GM12878 (cell line): ENCODE data around the gene COL4A1. TPM values are rescaled to one million over a fixed set of nuclear protein-coding genes. Genes with fewer than 3 reads are reported as not detected.

Experiments used
- ATAC-seq: fragments of 200-7000 bp; cut with Tn5 transposase; 3 replicates; pipeline ENCODE4 v1.9.1; 2020; ENCODE audit warnings: mild to moderate bottlenecking, moderate library complexity
- BruUV-seq: library from RNA; stranded (reverse); fragments of 400-500 nt; replicated peaks from 2 replicates; lab custom pipeline; 2021; lab: Mats Ljungman, UMichigan
- CTCF ChIA-PET: fragments of 300-600 bp; sonication (Branson Sonifier 250); formaldehyde crosslinking; extraction: SDS; loops from one replicate; lab custom pipeline; 2021; ENCODE audit warnings: inconsistent platforms; lab: Yijun Ruan, JAX
- POLR2A ChIA-PET: fragments of 350-600 bp; formaldehyde crosslinking; extraction: SDS; loops from one replicate; lab custom pipeline; 2021; ENCODE audit warnings: inconsistent platforms; lab: Charles Lee
- RAD21 ChIA-PET: fragments of 300-600 bp; sonication (Branson Sonifier 250); formaldehyde crosslinking; loops from one replicate; lab custom pipeline; 2023; ENCODE audit warnings: antibody characterized with exemption; ENCODE audit not compliant: unreplicated experiment; lab: Charles Lee
- SMC1A ChIA-PET: fragments of 300-600 bp; sonication (Branson Sonifier 250); formaldehyde crosslinking; loops from one replicate; lab custom pipeline; 2023; ENCODE audit not compliant: unreplicated experiment, uncharacterized antibody; lab: Charles Lee
- DNase-seq: peaks from one replicate; pipeline ENCODE4 v3.0.0-alpha.2; 2011; ENCODE audit warnings: low read depth, low spot score
- FAIRE-seq: peaks from 3 replicates; lab custom pipeline; 2011; peaks lifted over from hg19 to GRCh38; lab: Jason Lieb, UNC
- H2AFZ ChIP-seq: 2 replicates; pipeline ENCODE4 v1.6.0; 2011; ENCODE audit warnings: low read depth, low read length, control low read depth; ENCODE audit not compliant: control insufficient read depth
- H3K27ac ChIP-seq: 2 replicates; pipeline ENCODE4 v1.5.1; 2011; ENCODE audit warnings: control low read depth; ENCODE audit not compliant: control insufficient read depth, insufficient read depth
- H3K27me3 ChIP-seq, 2 experiments: replicated peaks in 1 of 2; 2 replicates each; pipeline versions ENCODE4 v1.6.0 to v1.6.1; 2011; ENCODE audit warnings: low read length in 1 of 2; ENCODE audit not compliant: control insufficient read depth in 2 of 2, insufficient read depth in 2 of 2
- H3K36me3 ChIP-seq, 2 experiments: 2 replicates each; pipeline ENCODE4 v1.5.1; 2011; ENCODE audit warnings: low read length in 1 of 2; ENCODE audit not compliant: control insufficient read depth in 2 of 2, insufficient read depth in 2 of 2
- H3K4me1 ChIP-seq: 2 replicates; pipeline ENCODE4 v1.6.1; 2011; ENCODE audit warnings: mild to moderate bottlenecking, low read length, moderate library complexity, mixed read lengths; ENCODE audit not compliant: control insufficient read depth, insufficient read depth
- H3K4me2 ChIP-seq: 2 replicates; pipeline ENCODE4 v1.6.0; 2011; ENCODE audit warnings: control low read depth; ENCODE audit not compliant: control insufficient read depth, insufficient read depth
- H3K4me3 ChIP-seq: fragments of 200-600 bp; sonication (generic); 2 replicates; pipeline ENCODE4 v1.5.1; 2016
- H3K79me2 ChIP-seq: 2 replicates; pipeline ENCODE4 v1.6.0; 2011; ENCODE audit warnings: low read length; ENCODE audit not compliant: control insufficient read depth, insufficient read depth
- H3K9ac ChIP-seq: 2 replicates; pipeline ENCODE4 v1.8.0; 2011; ENCODE audit warnings: low read length, control low read depth, mixed read lengths; ENCODE audit not compliant: control insufficient read depth, insufficient read depth
- H3K9me3 ChIP-seq: replicated peaks from 3 replicates; pipeline ENCODE4 v1.5.1; 2011; ENCODE audit warnings: mild to moderate bottlenecking, low read length; ENCODE audit not compliant: control insufficient read depth, insufficient read depth
- H4K20me1 ChIP-seq: 2 replicates; pipeline ENCODE4 v1.6.0; 2011; ENCODE audit not compliant: control insufficient read depth, insufficient read depth
- ATF3 ChIP-seq: IDR thresholded peaks from 2 replicates; pipeline ENCODE4 v1.6.1; 2011; ENCODE audit warnings: low read depth, mild to moderate bottlenecking, low read length, moderate library complexity, borderline replicate concordance; ENCODE audit errors: extremely low read depth
- BRCA1 ChIP-seq: IDR thresholded peaks from 2 replicates; pipeline ENCODE4 v1.6.1; 2011; ENCODE audit warnings: low read depth, low read length, improper control_type of control experiment
- CBX5 ChIP-seq: sonication (generic); IDR thresholded peaks from 2 replicates; pipeline ENCODE4 v1.6.1; 2016; ENCODE audit warnings: low read depth, moderate library complexity, mild to moderate bottlenecking, inconsistent platforms
- CHD2 ChIP-seq: IDR thresholded peaks from 2 replicates; pipeline ENCODE4 v1.6.1; 2011; ENCODE audit warnings: low read depth, low read length, improper control_type of control experiment, borderline replicate concordance
- DPF2 ChIP-seq: fragments of 450-650 bp; IDR thresholded peaks from 2 replicates; pipeline ENCODE4 v1.6.1; 2017; ENCODE audit warnings: mild to moderate bottlenecking
- GABPA ChIP-seq: IDR thresholded peaks from 2 replicates; pipeline ENCODE4 v1.6.1; 2014; ENCODE audit warnings: antibody characterized with exemption, low read depth, mild to moderate bottlenecking, inconsistent platforms
- HCFC1 ChIP-seq: fragments of 150-350 bp; IDR thresholded peaks from 2 replicates; pipeline ENCODE4 v1.6.1; 2014; ENCODE audit warnings: low read length
- HDAC2 ChIP-seq: fragments of 200-600 bp; sonication (generic); IDR thresholded peaks from 2 replicates; pipeline ENCODE4 v1.6.1; 2017
- HDGF ChIP-seq: fragments of 450-650 bp; IDR thresholded peaks from 2 replicates; pipeline ENCODE4 v1.6.1; 2016; ENCODE audit warnings: antibody characterized with exemption
- NBN ChIP-seq: fragments of 450-650 bp; IDR thresholded peaks from 2 replicates; pipeline ENCODE4 v1.6.1; 2016
- NFYA ChIP-seq: IDR thresholded peaks from 2 replicates; pipeline ENCODE4 v1.6.1; 2011; ENCODE audit warnings: low read depth, mild to moderate bottlenecking, low read length, improper control_type of control experiment, borderline replicate concordance
- RAD21 ChIP-seq: IDR thresholded peaks from 2 replicates; pipeline ENCODE4 v1.6.1; 2011; ENCODE audit warnings: mild to moderate bottlenecking, low read depth, low read length, moderate library complexity; ENCODE audit not compliant: insufficient read depth
- RAD51 ChIP-seq: fragments of 450-650 bp; IDR thresholded peaks from 2 replicates; pipeline ENCODE4 v1.6.1; 2016; ENCODE audit warnings: moderate library complexity, mild to moderate bottlenecking, inconsistent platforms
- RBBP5 ChIP-seq: fragments of 200-600 bp; sonication (generic); conservative IDR thresholded peaks from 2 replicates; pipeline ENCODE4 v1.6.1; 2016
- RELA ChIP-seq: fragments of 450-650 bp; IDR thresholded peaks from 2 replicates; pipeline ENCODE4 v1.8.0; 2014; ENCODE audit warnings: borderline replicate concordance; ENCODE audit not compliant: partially characterized antibody
- SMARCA5 ChIP-seq: fragments of 450-650 bp; IDR thresholded peaks from 2 replicates; pipeline ENCODE4 v1.6.1; 2017; ENCODE audit warnings: mild to moderate bottlenecking
- SPI1 ChIP-seq: IDR thresholded peaks from 2 replicates; pipeline ENCODE4 v1.6.1; 2011; ENCODE audit warnings: low read depth, mild to moderate bottlenecking, low read length, moderate library complexity, borderline replicate concordance; ENCODE audit not compliant: insufficient read depth
- SUPT20H ChIP-seq: IDR thresholded peaks from 2 replicates; pipeline ENCODE4 v1.6.1; 2011; ENCODE audit warnings: low read depth, mild to moderate bottlenecking, low read length, moderate library complexity, borderline replicate concordance; ENCODE audit not compliant: control insufficient read depth
- TARDBP ChIP-seq: IDR thresholded peaks from 2 replicates; pipeline ENCODE4 v1.6.1; 2016; ENCODE audit warnings: borderline replicate concordance
- TCF3 ChIP-seq: IDR thresholded peaks from 2 replicates; pipeline ENCODE4 v1.6.1; 2012; ENCODE audit warnings: low read depth, mild to moderate bottlenecking, low read length, borderline replicate concordance; ENCODE audit not compliant: insufficient read depth
- TCF7 ChIP-seq: IDR thresholded peaks from 2 replicates; pipeline ENCODE4 v1.6.1; 2014; ENCODE audit warnings: antibody characterized with exemption, borderline replicate concordance
- ZNF622 ChIP-seq: fragments of 450-650 bp; IDR thresholded peaks from 2 replicates; pipeline ENCODE4 v1.6.1; 2017; ENCODE audit warnings: mild to moderate bottlenecking, inconsistent platforms
- ZZZ3 ChIP-seq: IDR thresholded peaks from 2 replicates; pipeline ENCODE4 v1.6.1; 2011; ENCODE audit warnings: low read depth; ENCODE audit not compliant: control insufficient read depth, insufficient read length
- whole genome bisulfite sequencing: methylation state at CpG from one replicate; pipeline ENCODE4 v1.1.6; 2016; ENCODE audit warnings: low lambda C conversion rate; ENCODE audit not compliant: insufficient replicate concordance, insufficient coverage; ENCODE audit errors: missing lambda C conversion rate; 5-methylcytosine and 5-hydroxymethylcytosine counted together
- in situ Hi-C: fragments of 300-500 bp; cut with MboI; formaldehyde crosslinking; loops from 9 replicates; pipeline ENCODE4 v1.14.3; 2018; ENCODE audit warnings: mixed read lengths
- intact Hi-C: fragments of 100-400 bp; cut with micrococcal nuclease; formaldehyde crosslinking; loops from one replicate; pipeline ENCODE4 v1.14.2; 2022; ENCODE audit not compliant: unreplicated experiment
- polyA plus RNA-seq, 11 experiments: library from polyadenylated mRNA; depleted of rRNA in 4 of 11; unstranded in 6 of 11; stranded (reverse) in 5 of 11; fragments of >200 nt; fragmentation: Nextera tagmentation in 4 of 11; fragmentation: Illumina TruSeq in 1 of 11; extraction: Ambion mirVana in 4 of 11; extraction: Trizol in 1 of 11; gene quantifications; 1 replicate in 1 of 11; 2 replicates in 10 of 11; pipeline versions ENCODE4 v1.2.1 to v1.2.3, GENCODE V29; 2011 to 2016; ENCODE audit warnings: inconsistent platforms in 2 of 11, missing spikeins in 2 of 11, low read depth in 1 of 11
- total RNA-seq, 4 experiments: library from RNA; depleted of rRNA in 3 of 4; stranded (reverse); fragments of >200 nt in 3 of 4; fragmentation: Illumina TruSeq in 1 of 4; extraction: Trizol in 1 of 4; gene quantifications; 2 replicates each; pipeline versions ENCODE4 v1.2.1 to v1.2.3, GENCODE V29; 2013 to 2021

Gene COL4A1
- total and polyA plus RNA-seq, 10 of the 15 experiments (the other 5 are each of a cell fraction or from before 2014, with no cell fraction given) = 0.07 to 0.31 (median 0.13) TPM; not detected in 6

GRCh38 chr13:110349239-110349638, 42.3 kb upstream of the COL4A1 start (continued):
- TF ChIP-seq SMARCA5 = no peak
- TF ChIP-seq RBBP5 = no peak
- no peak for TF ChIP-seq NFYA
- TF ChIP-seq CHD2 = no peak
- no peak for TF ChIP-seq HCFC1
- TF ChIP-seq RAD21 = no peak
- TF ChIP-seq SUPT20H = no peak

GRCh38 chr13:110348309-110349105, 41.5 kb upstream of the COL4A1 start:
- Histone ChIP-seq H3K9ac (no peak overlapping the region), H3K27ac (no peak overlapping the region), H3K4me2 (no peak overlapping the region), H2AFZ (no peak overlapping the region), H4K20me1 (no peaks in the 10 kb centered on the region), H3K79me2 (no peaks in the 10 kb centered on the region), H3K4me3 (no peak overlapping the region), H3K27me3 (peaks cover 0 to 4% of the 10 kb centered on the region in 2 experiments; a peak in 1 of 4 replicates), H3K4me1 (no peaks in the 10 kb centered on the region), H3K9me3 (no peaks in the 10 kb centered on the region), H3K36me3 (no peaks in the 10 kb centered on the region)
- in situ Hi-C loops (no loop called here), intact Hi-C loops (no loop called here)
- DNase-seq = no peak
- ATAC-seq = no peak
- 36% methylated on average over 8 of the region's 8 CpGs for WGBS
- TF ChIP-seq NBN (no peak), BRCA1 (no peak), RELA (no peak), RAD51 (no peak), TCF7 (no peak), CBX5 (no peak), DPF2 (no peak), SMARCA5 (no peak), TARDBP (no peak), GABPA (no peak), ZNF622 (no peak), ZZZ3 (no peak), HDGF (no peak), TCF3 (no peak), RBBP5 (no peak), HDAC2 (no peak), ATF3 (no peak), SPI1 (no peak)
- ChIA-PET CTCF (interaction anchor here (2.0 kb wide), 1 partner anchor 15 kb away, joined by 5 read pairs; no protein-coding TSS in a partner anchor), POLR2A (no interaction called here), SMC1A (interaction anchor here (0.7 to 1.0 kb wide), 2 partner anchors 20 to 25 kb away, joined by 3 read pairs; no protein-coding TSS in a partner anchor), RAD21 (no interaction called here)
- no TSS peak for BruUV-seq
- no peak for FAIRE-seq
